H1 (cell line): Measurements from ENCODE around the gene CGREF1. TPM values are rescaled to one million over a fixed set of nuclear protein-coding genes. Genes with fewer than 3 reads are reported as not detected.

Experiments used
- CREB1 ChIP-seq: IDR thresholded peaks from 2 replicates; pipeline ENCODE4 v1.6.1; 2012; ENCODE audit warnings: inconsistent platforms
- polyA plus RNA-seq, 7 experiments: library from polyadenylated mRNA; depleted of rRNA in 3 of 7; stranded (reverse) in 5 of 7; unstranded in 2 of 7; fragments of >200 nt in 5 of 7; fragments of 200-250 nt in 2 of 7; gene quantifications; 1 replicate in 5 of 7; 2 replicates in 1 of 7; 4 replicates in 1 of 7; pipeline versions ENCODE4 v1.2.1 to v1.2.3, GENCODE V29; 2011 to 2013; ENCODE audit warnings: missing spikeins in 2 of 7, mixed read lengths in 2 of 7
- total RNA-seq: library from RNA; stranded (reverse); fragmentation: NEBNext Ultra II Directional; extraction: Animal tissue kit (Norgen Biotek cat#: 25700); gene quantifications from 2 replicates; pipeline ENCODE4 v1.2.1, GENCODE V29; 2021

CGREF1 gene
- total and polyA plus RNA-seq, 2 of the 8 experiments (the other 6 are each of a cell fraction or from before 2014, with no cell fraction given): 2.5 to 3.4 TPM

GRCh38 chr2:27134781-27135477 lies 16.0 kb upstream of the CGREF1 start (continued):
- no peak for TF ChIP-seq CREB1
- TF ChIP-seq, all 59 proteins: peak for 2
